GM19240 (cell line): ENCODE results near the gene KDF1.
"Not testable (repeated sequence)": the region's sequence is repeated elsewhere in the genome, so short reads cannot be mapped to it uniquely, and the experiment has no call there.

Experiments used
- DNase-seq: peaks from one replicate; pipeline ENCODE4 v3.0.0; 2011; ENCODE audit warnings: low spot score; ENCODE audit not compliant: insufficient read length

KDF1 gene

DNA sequence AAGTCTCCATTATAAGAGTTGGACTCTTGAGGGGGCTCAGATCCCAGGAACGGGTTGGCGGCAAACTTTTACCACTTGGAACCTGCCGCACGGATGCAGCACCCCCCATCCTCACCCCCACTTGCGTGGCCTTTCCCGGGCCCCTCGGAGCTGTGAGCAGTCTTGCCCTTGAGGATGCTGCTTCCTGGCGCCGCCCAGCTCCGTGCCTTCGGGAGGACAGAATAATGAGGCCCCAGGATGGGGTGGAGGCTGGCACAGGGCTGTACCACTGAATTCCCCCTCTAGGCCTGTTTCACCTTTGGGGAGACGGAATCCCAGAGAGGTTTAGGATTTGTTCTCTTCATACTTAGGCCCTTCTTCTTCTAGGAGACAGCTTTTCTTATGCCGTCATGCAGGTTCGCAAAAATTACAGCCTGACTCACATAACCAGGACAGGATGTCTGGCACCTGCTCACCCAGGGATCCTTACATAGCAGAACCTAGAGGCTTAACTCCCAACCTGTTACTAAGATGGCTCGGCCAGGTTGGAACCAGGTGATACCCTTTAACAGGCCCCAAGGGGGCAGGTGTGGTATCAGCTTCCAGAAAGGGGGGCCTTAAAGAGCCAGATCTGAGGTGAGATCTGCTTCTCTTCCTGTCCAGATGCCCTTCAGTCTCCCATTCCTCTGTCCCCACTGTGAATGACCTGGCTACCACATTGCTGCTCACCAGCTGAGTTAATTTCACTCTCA, 34.7 kb upstream of the KDF1 start:
- no peak for DNase-seq

DNA sequence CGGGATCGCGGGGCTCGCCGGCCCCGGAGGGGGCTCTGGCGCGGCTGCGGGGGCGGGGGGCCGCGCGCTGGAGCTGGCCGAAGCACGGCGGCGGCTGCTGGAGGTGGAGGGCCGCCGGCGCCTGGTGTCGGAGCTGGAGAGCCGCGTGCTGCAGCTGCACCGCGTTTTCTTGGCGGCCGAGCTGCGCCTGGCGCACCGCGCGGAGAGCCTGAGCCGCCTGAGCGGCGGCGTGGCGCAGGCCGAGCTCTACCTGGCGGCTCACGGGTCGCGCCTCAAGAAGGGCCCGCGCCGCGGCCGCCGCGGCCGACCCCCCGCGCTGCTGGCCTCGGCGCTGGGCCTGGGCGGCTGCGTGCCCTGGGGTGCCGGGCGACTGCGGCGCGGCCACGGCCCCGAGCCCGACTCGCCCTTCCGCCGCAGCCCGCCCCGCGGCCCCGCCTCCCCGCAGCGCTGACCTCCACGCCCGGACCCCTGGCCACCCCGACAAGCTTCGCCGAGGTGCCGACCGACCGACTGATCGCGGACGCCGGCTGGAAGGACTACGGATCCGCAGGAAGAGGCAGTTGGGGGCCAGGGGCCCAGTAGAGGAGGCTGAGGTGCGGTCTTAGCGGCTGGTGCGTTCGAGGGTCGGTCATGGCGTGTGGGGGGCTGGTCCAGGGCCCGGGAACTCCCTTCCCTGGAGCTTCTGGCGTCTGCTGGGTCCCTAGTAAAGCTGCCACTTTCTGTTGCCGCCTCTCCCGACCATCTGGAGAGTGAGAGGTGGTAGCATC, 33.9 kb upstream of the KDF1 start:
- no peak for DNase-seq

DNA sequence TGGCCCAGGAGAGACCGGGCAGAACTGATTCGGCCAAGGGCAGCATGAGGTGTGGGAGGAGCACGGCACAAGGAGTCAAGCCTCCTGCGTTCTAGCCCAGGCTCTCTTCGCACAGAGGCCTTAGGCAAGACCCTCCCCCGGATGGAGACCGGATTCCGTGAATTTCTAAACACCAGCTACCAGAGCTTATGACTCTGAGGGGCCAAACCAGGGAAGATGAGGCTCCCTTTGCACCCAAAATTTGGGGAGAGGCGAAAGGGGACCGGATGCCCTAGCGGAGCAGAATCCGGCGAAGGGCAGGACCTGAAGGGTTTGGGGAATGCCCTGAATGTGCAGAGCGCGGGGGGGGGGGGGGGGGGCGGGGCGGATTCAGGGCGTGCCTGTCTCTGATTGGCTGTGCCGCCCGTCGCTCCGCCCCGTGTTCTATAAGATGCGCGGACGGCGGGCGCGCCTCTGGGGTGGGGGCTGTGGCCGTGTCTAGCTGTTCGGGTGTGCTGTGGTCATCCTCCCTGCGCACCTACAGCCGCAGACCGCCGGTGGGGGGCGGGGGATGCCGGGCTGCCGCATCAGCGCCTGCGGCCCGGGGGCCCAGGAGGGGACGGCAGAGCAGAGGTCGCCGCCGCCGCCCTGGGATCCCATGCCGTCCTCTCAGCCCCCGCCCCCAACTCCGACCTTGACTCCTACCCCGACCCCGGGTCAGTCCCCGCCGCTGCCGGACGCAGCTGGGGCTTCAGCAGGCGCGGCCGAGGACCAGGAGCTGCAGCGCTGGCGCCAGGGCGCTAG, 33.2 kb upstream of the KDF1 start, which contains the start of gene TRNP1:
Gene TRNP1 (plus strand): TSS at position 456 of the 783 bp plus-strand sequence. CDS start 95 bp downstream, at position 551.
- peak; percentile 79 for DNase-seq

DNA sequence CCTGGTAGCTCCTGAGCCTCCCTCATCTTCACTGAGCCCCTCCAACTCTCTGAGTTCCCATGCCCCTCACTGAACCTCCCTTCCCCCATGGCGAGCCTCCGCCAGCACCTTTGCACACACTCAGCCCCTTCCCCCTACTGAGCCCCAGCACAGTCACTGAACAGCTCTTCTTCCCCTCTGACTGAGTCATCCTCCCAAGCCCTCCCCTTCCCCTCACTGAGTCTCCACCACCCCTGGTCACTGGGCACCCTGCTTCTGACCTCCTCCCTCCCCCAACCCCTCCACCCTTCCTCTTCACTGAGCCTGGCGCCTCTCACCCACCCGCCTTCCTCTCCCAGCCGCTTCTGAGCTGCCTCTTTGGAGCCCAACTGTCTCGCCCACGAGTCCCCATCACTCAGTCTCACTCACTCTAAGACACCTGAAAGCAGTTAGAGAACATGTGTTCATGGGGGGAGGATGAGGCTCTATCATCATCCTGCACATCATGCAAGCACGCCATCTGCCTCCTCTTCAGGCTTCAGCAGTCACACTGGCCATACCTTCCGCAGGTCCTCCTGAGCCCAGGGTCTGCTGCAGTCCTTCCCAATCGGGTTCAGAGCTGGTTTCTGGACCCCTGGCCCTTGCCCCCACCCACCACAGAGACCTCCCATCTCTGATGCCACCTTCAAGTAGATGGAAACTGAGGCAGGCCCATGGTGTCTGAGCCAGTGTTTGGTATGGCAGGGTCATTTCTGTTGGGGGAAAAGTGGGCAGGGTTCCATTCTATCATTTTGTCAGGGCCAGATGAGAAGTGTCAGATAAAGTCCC, 31.2 kb upstream of the KDF1 start:
- DNase-seq: no peak

DNA sequence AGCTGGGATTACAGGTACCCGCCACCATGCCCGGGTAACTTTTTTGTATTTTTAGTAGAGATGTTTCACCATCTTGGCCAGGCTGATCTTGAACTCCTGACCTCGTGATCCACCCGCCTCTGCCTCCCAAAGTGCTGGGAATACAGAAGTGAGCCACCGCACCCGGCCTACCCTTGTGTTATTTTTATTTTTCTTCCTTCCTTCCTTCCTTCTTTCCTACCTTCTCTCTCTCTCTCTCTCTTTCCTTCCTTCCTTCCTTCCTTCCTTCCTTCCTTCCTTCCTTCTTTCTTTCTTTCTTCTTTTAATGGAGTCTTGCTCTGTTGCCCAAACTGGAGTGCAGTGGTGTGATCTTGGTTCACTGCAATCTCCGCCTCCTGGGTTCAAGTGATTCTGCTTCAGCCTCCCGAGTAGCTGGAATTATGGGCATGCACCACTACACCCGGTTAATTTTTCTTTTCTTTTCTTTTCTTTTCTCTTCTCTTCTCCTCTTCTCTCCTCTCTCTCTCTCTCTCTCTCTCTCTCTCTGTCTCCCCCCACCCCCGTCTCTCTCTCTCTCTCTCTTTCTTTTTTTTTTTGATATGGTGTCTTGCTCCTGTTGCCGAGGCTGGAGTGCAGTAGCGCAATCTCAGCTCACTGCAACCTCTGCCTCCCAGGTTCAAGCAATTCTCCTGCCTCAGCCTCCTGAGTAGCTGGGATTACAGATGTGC, 29.3 kb upstream of the KDF1 start:
- DNase-seq: not testable (repeated sequence)

DNA sequence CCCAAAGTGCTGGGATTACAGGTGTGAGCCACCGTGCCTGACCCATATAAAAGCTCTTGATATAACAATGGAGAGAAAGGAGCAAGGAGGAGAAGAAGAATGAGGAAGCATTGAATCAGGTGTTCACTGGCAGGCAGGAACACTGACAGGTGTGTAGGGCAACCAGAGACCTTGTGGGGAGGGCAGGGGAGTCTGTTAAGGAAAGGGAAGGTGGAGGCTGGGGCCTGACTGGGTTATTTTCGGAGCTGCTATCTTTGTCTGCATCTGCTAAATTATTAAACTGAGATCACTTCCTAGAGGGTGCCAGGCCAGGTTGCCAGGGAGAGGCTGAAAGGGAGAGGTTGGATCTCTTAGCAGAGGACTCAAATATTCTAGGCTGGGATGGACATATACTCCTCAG, 26.4 kb upstream of the KDF1 start:
- no peak for DNase-seq

DNA sequence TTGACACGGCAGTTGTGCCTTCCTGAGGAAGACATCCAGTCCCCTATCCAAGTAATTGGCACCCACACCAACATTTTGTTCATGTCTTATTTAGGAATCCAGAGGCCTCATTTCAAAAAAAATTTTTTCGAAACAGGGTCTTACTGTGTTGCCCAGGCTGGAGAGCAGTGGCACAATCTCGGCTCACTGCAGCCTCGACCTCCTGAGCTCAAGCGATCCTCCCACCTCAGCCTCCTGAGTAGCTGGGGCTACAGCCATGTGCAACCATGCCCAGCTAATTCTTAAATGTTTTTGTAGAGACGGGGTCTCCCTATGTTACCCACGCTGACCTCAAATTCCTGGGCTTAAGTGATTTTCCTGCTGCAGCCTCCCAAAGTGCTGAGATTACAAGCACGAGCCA, 24.0 kb upstream of the KDF1 start:
- no peak for DNase-seq

DNA sequence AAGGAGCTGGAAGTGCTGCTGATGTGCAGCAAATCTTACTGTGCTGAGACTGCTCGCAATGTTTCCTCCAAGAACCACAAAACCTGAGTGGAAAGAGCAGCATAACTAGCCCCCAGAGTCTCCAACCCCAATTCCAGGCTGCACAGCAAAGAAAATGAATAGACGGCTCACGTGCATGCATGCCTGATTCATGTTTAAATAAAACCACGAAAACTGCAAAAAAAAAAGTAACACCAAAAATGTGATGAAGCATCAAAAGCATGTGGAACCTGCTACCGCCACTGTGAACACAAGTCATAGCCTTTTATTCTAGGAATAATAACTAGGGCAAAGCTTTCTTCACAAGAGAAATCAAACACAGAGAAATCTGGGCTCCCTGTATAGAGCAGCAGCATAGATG, 23.6 kb upstream of the KDF1 start:
- no peak for DNase-seq

DNA sequence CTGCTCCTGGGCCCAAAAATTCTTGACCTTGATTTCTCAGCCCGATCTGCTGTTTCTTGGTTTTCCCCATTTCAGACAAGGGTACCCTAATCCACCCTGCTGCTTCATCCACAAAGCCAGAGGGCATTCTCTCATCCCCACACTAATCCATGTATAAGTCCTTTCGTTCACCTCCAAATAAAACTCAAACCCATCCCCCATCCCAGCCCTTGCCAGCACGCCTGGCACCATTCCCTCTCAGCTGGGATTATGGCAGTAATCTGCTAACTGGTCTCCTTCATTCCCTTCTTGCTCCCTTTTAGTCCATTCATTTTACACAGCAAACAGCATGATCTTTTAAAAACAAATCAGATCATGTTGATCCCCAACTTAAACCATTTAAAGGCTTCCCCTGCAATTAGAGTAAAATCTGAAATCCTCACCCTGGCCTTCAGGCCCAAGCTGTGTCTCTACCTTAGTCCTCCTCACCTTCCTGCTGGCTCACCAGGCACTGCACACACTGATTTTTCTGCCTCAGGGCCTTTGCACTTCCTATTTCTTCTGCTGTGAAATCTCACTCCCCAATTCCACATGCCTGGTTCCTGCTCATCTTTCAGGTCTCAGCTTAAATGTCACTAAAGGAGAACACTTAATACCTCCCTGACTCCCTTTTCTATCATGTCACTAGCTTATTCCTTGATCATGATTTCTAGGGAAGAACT, 21.0 kb upstream of the KDF1 start:
- DNase-seq: no peak

DNA sequence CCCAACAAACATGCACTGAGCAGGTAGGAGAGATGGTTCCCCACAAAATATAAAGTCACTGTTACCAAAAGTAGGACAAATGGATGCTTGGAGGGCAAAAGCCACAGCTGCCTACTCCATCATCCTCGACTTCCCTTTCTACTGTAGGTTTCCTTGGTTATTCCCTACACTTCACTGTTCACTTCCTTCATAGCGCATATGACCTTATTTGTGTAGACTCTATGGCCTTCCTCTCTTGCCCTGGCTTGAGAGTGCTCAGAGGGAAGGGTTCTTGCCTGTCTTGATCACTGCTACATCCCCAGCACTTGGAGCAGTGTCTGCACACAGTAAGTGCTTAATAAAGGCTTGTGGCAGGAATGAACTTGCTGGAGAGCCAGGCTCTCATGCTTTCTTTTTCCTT, 18.6 kb upstream of the KDF1 start:
- no peak for DNase-seq

DNA sequence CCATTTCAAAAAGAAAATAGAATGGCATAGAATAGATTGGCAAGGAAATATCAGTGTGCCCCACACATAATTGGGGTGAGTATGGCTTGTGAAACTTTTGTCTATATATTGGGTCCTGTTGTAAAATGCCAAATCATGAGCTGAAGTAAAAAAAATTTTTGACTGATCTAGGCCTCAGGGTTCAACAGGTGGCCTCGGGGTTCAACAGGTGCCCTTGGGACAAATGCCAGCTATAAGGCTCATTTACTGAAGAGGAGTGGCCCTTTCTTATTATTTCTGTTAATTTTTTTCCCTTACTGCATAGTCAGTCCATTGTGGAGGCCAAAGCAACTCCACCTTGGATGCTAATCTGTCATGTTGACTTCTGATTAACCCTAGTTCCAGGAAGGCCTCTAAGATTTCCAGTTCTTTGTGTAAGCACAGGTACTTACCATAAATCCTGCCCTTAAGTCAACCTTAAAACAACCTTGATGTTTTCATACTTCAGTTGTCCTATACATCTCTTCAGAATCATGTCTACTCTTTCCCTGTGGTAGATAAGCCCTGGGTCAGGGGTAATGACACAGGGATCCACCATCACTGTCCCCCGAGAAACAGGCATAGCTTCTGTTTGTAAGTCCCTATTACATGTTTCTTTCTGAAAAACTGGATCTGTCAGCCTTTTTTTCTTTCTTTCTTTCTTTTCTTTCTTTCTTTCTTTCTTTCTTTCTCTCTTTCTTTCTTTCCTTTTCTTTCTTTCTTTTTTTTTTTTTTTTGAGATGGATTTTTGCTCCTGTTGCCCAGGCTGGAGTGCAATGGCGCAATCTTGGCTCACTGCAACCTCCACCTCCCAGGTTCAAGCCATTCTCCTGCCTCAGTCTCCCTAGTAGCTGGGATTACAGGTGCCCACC, 16.6 kb upstream of the KDF1 start:
- no peak for DNase-seq

DNA sequence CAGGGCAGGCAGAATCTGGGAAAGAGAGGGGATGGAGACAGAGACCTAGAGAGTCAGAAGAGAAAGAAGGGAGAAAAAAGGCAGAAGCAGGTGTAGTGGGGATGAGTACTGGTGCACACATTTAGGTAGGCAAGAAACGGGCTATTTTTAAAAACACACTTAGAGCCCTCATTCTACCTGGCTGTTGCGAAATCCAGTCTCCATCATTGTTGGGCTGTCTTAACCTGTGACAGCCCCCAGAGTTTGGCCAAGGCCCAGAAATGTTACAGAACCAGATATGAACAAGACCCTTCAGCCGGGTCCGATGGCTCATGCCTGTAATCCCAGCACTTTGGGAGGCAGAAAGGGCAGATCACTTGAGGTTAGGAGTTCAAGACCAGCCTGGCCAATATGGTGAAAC, 12.6 kb upstream of the KDF1 start:
- no peak for DNase-seq

DNA sequence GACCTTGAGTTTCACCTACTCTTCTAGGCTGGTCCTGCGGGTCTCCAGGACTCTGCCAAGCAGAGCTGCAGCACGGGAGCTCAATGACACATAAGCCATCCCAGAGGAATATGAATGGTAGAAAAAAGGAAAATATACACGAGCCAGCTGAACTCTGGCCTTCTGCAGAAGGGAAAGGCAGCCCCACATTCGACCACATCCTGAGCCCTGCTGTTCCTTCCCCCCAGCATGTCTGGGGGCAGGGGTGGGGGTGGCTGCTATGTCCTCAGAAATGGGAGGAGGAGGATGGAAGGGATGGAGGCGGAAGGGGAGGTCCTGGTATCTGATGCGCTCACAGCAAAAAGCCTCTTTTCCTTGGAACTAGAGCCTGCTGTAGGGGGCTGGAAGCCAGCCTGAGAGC, 12.1 kb upstream of the KDF1 start:
- no peak for DNase-seq

DNA sequence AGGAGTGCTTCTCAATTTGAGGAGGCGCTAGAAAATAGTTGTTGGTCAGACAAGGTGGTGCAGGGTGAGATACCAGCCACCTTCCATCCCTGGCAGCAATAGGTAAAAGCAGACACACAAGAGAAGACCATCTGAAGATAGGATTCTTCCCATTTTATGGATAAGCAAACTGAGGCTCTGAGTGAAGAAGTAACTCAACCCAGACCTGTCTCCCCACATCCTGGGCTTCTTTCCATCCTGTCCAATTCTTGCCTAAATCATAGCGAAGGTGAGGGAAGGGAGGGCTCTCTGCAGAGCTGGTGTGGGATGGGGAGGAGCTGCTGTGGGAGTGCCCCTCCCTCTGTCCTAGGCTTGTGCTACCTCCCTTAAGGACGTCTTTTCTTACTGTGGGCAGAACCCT, 11.3 kb upstream of the KDF1 start:
- no peak for DNase-seq

DNA sequence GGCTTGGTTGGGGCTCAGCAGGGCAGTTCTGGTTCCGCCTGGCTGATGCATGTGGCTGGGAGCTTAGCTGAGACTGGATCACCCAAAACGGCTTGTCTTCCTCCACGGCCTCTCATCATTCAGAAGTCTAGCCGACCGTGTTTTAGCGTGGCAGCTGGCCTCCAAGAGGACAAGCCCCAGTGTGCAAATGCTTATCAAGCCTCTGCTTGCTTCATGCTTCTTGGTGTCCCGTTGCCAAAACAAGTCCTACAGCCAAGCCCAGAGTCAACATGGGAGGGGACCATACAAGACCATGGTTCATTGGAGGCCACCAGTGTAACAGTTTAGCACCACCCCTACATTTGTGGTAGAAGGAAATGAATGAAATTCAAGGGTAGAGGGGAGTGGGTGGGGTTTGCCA, 10.5 kb upstream of the KDF1 start:
- no peak for DNase-seq

DNA sequence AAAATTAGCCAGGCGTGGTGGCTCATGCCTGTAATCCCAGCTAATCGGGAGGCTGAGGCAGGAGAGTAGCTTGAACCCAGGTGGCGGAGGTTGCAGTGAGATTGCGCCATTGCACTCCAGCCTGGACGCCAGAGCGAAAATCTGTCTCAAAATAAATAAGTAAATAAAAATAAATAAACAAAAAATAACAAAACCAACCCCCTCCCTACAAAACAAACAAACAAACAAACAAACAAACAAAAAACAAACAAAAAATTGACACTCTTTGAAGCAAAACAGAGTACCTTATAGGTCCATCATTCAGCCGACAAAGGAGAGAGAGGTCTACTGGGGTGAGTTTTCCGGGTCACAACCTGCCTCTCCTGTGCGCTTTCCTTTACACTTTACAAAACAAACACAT, 5.4 kb upstream of the KDF1 start:
- no peak for DNase-seq

DNA sequence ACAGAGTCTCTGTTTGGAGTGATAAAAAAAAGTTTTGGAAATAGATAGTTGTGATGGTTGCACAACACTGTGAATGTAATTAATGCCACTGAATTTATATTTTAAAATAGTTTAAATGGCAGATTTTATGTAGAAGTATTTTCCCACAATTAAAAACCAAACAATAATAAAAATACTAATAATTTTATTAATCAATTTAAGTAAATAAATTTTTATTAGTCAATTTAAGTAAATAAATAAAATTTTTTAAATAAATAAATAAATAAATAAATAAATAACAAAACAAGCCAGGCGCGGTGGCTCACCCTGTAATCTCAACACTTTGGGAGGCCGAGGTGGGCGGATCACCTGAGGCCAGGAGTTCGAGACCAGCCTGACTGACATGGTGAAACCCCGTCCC, 4.9 kb upstream of the KDF1 start:
- DNase-seq: no peak

DNA sequence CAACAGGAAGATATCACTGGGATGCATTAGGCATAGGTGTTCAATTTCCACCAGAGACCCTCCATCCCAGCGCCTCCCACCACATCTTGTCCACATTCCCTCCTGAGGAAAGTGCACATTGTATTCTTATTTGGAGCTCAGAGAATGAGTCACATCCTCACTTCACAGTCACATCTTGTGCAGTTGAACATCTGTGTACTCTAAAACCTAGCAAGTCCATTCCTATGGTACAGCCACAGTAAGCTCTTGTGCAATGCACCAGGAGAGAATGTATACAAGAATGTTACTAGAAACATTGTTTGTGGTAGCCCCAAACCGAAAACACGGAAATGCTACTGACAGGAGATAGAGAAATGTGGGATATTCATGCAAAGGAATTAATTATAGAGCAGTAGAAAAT, 1.6 kb upstream of the KDF1 start:
- no peak for DNase-seq

DNA sequence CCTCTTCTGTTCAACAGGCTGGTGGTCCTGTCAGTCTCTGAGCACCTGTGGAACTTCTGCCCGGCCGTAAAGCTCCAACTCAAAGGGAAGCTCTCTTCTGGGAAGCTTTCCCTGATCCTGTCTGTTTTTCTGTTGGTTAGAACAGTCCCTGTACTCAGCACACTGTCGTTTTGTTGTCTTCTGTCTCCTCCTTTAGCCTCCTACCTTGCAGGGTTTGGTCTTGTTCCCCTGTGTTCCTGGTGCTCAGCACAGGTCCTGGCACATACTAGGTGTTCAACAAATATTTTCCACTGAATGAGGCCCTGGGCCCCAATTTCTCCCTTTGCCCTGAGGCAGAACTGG, 328 bp upstream of the KDF1 start:
- DNase-seq: no peak
